SHP77 (cell line): ENCODE results near the gene CYP2D6.

Experiments used
- DNase-seq, 2 experiments: peaks; one replicate each; lab custom pipeline; 2025; lab: John Stamatoyannopoulos, UW

Gene CYP2D6

DNA sequence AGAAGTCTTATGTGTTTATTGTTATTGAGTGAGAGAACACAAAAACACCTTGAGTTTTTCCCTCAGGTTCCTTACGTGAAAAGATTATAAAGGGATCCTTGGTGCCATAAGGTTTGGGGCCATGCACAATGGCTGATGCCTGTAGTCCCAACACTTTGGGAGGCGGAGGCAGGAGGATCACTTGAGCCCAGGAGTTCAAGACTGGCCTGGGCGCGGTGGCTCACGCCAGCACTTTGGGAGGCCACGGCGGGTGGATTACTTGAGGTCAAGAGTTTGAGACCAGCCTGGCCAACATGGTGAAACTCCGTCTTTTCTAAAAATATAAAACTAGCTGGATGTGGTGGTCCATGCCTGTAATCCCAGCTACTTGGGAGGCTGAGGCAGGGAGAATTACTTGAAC is 45.7 kb downstream of the CYP2D6 start:
- DNase-seq: no peak

GRCh38 chr22:42083119-42083518 is 47.5 kb downstream of the CYP2D6 start:
- no peak for DNase-seq

GRCh38 chr22:42080287-42080686 is 50.3 kb downstream of the CYP2D6 start:
- DNase-seq: peak; percentile 13 to 31

- DNase-seq: peak; percentile 96 to 99
Measured at GRCh38 chr22:42079319-42080251, 51.0 kb downstream of the CYP2D6 start, which contains the start of gene SMDT1. Gene SMDT1, plus strand, starts transcription at chr22:42079700. Its CDS starts 69 bp downstream, at chr22:42079769.

DNA sequence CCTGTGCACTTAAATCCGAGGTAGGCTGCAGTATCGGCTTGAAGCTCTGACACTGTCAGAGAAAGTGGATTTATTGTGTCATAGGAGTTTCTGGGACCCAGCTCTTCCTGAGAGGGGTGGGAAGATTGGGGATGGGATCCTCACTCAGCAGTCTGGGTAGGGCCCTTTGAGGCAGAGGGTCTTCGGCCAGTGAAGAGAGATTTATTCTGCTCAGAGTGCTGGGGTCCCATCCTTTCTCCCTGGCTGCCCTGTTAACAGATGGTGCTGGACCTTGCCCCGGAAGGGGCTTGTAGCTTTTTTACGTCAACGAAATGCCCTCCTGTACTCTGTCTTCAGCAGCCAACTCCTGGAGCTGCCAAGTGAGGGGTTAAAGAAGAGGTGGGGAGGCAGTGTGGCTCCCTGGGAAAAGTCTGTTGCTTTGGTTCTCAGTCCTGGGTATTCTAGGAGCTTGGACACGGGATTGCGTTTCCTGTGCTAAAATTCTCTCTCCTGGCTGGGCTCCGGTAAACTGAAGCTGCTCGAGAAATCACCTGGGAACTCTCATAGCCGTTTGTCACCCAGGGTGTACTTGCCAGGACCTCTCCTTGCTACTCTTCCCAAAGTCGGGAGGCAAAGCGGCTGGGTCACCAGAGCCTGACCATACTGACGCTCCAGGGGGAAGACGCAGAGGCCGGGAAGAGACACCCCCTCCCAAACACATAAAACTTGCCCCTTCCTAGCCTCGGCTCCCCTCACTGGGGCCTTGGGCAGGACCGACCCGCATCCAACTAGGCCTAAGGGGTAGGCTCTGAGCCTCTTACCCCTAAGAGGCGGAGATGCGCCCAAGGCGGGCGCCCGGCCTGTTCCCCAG is 51.9 kb downstream of the CYP2D6 start:
- DNase-seq: peak in 1 of 2 experiments; percentile 41

- no peak for DNase-seq
Measured at GRCh38 chr22:42077486-42078125, 53.0 kb downstream of the CYP2D6 start.

DNA sequence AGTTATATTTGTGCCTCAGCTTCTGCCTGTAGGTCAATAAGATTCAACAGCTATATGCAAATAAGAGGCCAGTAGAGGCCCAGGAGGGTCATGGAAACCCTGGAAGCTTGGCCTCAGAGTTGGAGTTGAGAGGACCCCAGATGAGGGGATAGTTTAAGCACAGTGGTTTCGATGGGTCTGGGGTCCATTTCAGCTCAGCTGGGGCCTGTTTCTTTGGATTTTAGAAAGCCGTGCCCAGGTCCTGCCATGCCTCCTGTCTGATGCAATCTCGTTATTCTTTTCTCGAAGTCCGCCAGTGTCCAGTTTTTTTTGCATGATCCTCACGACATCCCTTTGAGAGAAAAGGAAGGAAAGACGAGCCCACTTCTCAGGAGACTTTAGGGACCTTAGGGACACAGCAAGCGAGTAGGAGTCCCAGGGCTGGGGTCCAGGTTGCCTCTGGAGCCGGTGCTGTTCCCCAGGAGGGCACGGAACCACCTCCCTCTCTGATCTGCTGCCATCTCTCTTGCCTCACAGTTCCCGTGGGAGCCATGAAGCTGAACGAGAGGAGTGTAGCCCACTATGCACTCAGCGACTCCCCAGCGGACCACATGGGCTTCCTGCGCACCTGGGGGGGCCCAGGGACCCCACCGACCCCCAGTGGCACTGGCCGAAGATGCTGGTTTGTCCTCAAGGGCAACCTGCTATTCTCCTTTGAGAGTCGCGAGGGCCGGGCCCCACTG is 53.7 kb downstream of the CYP2D6 start:
- DNase-seq: no peak
